Measurements from ENCODE around the gene ITGB5. TPM values are rescaled to one million over a fixed set of nuclear protein-coding genes. Genes with fewer than 3 reads are reported as not detected.

Gene ITGB5
- total and polyA plus RNA-seq, 2 donors (not counting 1 experiment from before 2014, with no cell fraction given): 99.7 to 196 TPM

GRCh38 chr3:124916837-124917409 lies 29.8 kb upstream of the ITGB5 start:
- H3K4me1 ChIP-seq (ENCODE audit: control insufficient read depth, extremely low read depth, insufficient read depth, low read length): no peaks in the 10 kb centered on the region
- H3K4me3 ChIP-seq (replicated peaks in 1 of 4; ENCODE audit: control extremely low read depth in 1 of 4, insufficient read depth in 1 of 4, low read depth in 3 of 4, low read length in 4 of 4): no peak overlapping the region
- no peaks in the 10 kb centered on the region for H3K36me3 ChIP-seq (ENCODE audit: control insufficient read depth, insufficient read depth, low read length)
- no peak overlapping the region for H3K4me2 ChIP-seq (ENCODE audit: extremely low read depth, insufficient read depth, low read length)
- peak overlapping the region; percentile 53 for H2AFZ ChIP-seq (ENCODE audit: low read length)
- peaks cover 2% of the 10 kb centered on the region for H4K20me1 ChIP-seq (ENCODE audit: control insufficient read depth, extremely low read depth, insufficient read depth, low read length)
- H3K79me2 ChIP-seq (ENCODE audit: control insufficient read depth, insufficient read depth, low read length): no peaks in the 10 kb centered on the region
- DNase-seq (ENCODE audit: low read depth in 2 of 2): no peak
- H3K27me3 ChIP-seq (ENCODE audit: control insufficient read depth, insufficient read depth, low read length): peaks cover 6% of the 10 kb centered on the region
- H3K9ac ChIP-seq (ENCODE audit: insufficient read depth, low read length): no peak overlapping the region
- no peak overlapping the region for H3K27ac ChIP-seq (ENCODE audit: insufficient read depth, low read length)
- no peak for TF ChIP-seq EZH2 (IDR thresholded peaks at IDR 0.05; ENCODE audit: low read length, missing control alignments)
- TF ChIP-seq, protein P1, sequence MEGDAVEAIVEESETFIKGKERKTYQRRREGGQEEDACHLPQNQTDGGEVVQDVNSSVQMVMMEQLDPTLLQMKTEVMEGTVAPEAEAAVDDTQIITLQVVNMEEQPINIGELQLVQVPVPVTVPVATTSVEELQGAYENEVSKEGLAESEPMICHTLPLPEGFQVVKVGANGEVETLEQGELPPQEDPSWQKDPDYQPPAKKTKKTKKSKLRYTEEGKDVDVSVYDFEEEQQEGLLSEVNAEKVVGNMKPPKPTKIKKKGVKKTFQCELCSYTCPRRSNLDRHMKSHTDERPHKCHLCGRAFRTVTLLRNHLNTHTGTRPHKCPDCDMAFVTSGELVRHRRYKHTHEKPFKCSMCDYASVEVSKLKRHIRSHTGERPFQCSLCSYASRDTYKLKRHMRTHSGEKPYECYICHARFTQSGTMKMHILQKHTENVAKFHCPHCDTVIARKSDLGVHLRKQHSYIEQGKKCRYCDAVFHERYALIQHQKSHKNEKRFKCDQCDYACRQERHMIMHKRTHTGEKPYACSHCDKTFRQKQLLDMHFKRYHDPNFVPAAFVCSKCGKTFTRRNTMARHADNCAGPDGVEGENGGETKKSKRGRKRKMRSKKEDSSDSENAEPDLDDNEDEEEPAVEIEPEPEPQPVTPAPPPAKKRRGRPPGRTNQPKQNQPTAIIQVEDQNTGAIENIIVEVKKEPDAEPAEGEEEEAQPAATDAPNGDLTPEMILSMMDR (conservative IDR thresholded peaks at IDR 0.05 in 1 of 2, IDR thresholded peaks at IDR 0.05 in 1 of 2; ENCODE audit: low read depth in 1 of 2, low read length in 2 of 2): no peak
- H3K9me3 ChIP-seq (ENCODE audit: control insufficient read depth, insufficient read depth, low read depth, low read length): no peaks in the 10 kb centered on the region

DNA sequence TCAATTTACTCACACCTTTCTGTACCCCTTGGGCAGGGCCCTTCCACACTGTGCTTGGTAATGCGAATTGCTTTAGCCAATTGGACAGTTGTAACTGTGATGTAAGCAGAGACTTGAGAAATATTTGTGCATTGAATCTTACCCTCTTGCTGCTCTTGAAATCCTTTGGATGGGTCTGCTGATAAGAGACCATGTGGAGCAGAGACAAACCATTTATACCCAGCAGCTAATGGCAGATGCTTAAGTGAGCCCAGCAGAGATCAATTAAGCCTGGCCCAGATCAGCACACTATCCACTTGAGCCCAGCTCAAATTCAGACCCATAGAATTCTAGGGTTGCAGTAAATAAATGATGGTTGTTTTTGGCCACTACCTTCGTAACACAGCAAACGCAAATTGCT lies 28.1 kb upstream of the ITGB5 start:
- no peak overlapping the region for H3K4me2 ChIP-seq (ENCODE audit: extremely low read depth, insufficient read depth, low read length)
- H3K27me3 ChIP-seq (ENCODE audit: control insufficient read depth, insufficient read depth, low read length): peaks cover 9% of the 10 kb centered on the region
- no peaks in the 10 kb centered on the region for H3K79me2 ChIP-seq (ENCODE audit: control insufficient read depth, insufficient read depth, low read length)
- TF ChIP-seq EZH2 (IDR thresholded peaks at IDR 0.05; ENCODE audit: low read length, missing control alignments): no peak
- TF ChIP-seq, protein P1 (conservative IDR thresholded peaks at IDR 0.05 in 1 of 2, IDR thresholded peaks at IDR 0.05 in 1 of 2; ENCODE audit: low read depth in 1 of 2, low read length in 2 of 2): no peak
- peaks cover 2% of the 10 kb centered on the region for H4K20me1 ChIP-seq (ENCODE audit: control insufficient read depth, extremely low read depth, insufficient read depth, low read length)
- DNase-seq (ENCODE audit: low read depth in 2 of 2): peak in 1 of 2 donors; percentile 8
- H3K9me3 ChIP-seq (ENCODE audit: control insufficient read depth, insufficient read depth, low read depth, low read length): no peaks in the 10 kb centered on the region
- H3K36me3 ChIP-seq (ENCODE audit: control insufficient read depth, insufficient read depth, low read length): no peaks in the 10 kb centered on the region
- H3K4me3 ChIP-seq (replicated peaks in 1 of 4; ENCODE audit: control extremely low read depth in 1 of 4, insufficient read depth in 1 of 4, low read depth in 3 of 4, low read length in 4 of 4): no peak overlapping the region
- H3K4me1 ChIP-seq (ENCODE audit: control insufficient read depth, extremely low read depth, insufficient read depth, low read length): no peaks in the 10 kb centered on the region
- no peak overlapping the region for H3K27ac ChIP-seq (ENCODE audit: insufficient read depth, low read length)
- H3K9ac ChIP-seq (ENCODE audit: insufficient read depth, low read length): no peak overlapping the region
- no peak overlapping the region for H2AFZ ChIP-seq (ENCODE audit: low read length)

- no peaks in the 10 kb centered on the region for H3K4me1 ChIP-seq (ENCODE audit: control insufficient read depth, extremely low read depth, insufficient read depth, low read length)
- no peak for DNase-seq (ENCODE audit: low read depth in 2 of 2)
- H2AFZ ChIP-seq (ENCODE audit: low read length): no peak overlapping the region
- no peak overlapping the region for H3K27ac ChIP-seq (ENCODE audit: insufficient read depth, low read length)
- no peaks in the 10 kb centered on the region for H3K36me3 ChIP-seq (ENCODE audit: control insufficient read depth, insufficient read depth, low read length)
- H3K9me3 ChIP-seq (ENCODE audit: control insufficient read depth, insufficient read depth, low read depth, low read length): no peaks in the 10 kb centered on the region
- no peaks in the 10 kb centered on the region for H3K79me2 ChIP-seq (ENCODE audit: control insufficient read depth, insufficient read depth, low read length)
- H3K9ac ChIP-seq (ENCODE audit: insufficient read depth, low read length): no peak overlapping the region
- peaks cover 11% of the 10 kb centered on the region for H3K27me3 ChIP-seq (ENCODE audit: control insufficient read depth, insufficient read depth, low read length)
- no peak overlapping the region for H3K4me2 ChIP-seq (ENCODE audit: extremely low read depth, insufficient read depth, low read length)
- TF ChIP-seq, protein P1 (conservative IDR thresholded peaks at IDR 0.05 in 1 of 2, IDR thresholded peaks at IDR 0.05 in 1 of 2; ENCODE audit: low read depth in 1 of 2, low read length in 2 of 2): no peak
- no peak for TF ChIP-seq EZH2 (IDR thresholded peaks at IDR 0.05; ENCODE audit: low read length, missing control alignments)
- no peaks in the 10 kb centered on the region for H4K20me1 ChIP-seq (ENCODE audit: control insufficient read depth, extremely low read depth, insufficient read depth, low read length)
- H3K4me3 ChIP-seq (replicated peaks in 1 of 4; ENCODE audit: control extremely low read depth in 1 of 4, insufficient read depth in 1 of 4, low read depth in 3 of 4, low read length in 4 of 4): no peak overlapping the region
These were observed 20.8 kb upstream of the ITGB5 start for GRCh38 chr3:124907957-124908356.

Data from fibroblast of lung (primary cell).